Ovary (tissue), 3 donors: Measurements from ENCODE around the gene KCNB1.

Experiments used
- EP300 ChIP-seq: sonication (generic); formaldehyde crosslinking; IDR thresholded peaks from one replicate; pipeline ENCODE4 v1.6.1; 2017; ENCODE audit warnings: antibody characterized with exemption
- POLR2A ChIP-seq: fragments of 450-650 bp; IDR thresholded peaks from one replicate; pipeline ENCODE4 v1.6.1; 2017; ENCODE audit warnings: antibody characterized with exemption, mild to moderate bottlenecking, moderate library complexity
- TF ChIP-seq, protein P1 (sequence below), 3 donors: fragments of 450-650 bp in 2 of 3; fragments of 200-600 bp in 1 of 3; IDR thresholded peaks; one replicate each; pipeline versions ENCODE4 v1.5.1 to v1.8.0; 2016 to 2022; ENCODE audit warnings: antibody characterized with exemption in 3 of 3, mild to moderate bottlenecking in 1 of 3
- donor health status: DM: no; HTN: no; CAD: no.

DNA sequence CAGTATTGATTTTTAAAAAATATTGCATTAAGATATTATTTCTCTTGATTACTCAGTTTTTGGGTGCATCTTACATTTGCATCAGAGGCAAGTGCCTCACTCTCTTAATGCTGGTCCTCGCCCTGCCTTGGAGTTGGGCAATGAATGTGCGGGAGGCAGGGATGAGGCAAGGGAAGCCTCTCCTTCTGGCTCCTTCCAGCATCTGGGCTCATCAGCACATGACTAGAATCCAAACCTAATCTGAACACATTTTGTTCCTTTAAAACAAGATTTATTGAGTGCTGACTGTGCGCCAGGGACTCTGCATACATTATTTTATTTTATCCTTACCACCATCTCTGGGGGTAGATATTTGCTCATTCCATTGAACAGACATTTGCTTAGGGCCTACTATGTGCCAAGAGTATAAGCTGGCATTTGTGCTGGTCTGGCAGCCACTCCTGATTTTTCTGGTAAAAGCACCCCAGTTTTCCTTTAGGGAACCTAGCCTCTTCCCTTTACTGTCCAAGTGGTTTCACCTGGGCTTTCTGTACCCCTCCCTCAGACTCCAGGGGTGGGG is 132.7 kb downstream of the KCNB1 start:
- TF ChIP-seq, protein P1, sequence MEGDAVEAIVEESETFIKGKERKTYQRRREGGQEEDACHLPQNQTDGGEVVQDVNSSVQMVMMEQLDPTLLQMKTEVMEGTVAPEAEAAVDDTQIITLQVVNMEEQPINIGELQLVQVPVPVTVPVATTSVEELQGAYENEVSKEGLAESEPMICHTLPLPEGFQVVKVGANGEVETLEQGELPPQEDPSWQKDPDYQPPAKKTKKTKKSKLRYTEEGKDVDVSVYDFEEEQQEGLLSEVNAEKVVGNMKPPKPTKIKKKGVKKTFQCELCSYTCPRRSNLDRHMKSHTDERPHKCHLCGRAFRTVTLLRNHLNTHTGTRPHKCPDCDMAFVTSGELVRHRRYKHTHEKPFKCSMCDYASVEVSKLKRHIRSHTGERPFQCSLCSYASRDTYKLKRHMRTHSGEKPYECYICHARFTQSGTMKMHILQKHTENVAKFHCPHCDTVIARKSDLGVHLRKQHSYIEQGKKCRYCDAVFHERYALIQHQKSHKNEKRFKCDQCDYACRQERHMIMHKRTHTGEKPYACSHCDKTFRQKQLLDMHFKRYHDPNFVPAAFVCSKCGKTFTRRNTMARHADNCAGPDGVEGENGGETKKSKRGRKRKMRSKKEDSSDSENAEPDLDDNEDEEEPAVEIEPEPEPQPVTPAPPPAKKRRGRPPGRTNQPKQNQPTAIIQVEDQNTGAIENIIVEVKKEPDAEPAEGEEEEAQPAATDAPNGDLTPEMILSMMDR (IDR thresholded peaks at IDR 0.05): no peak
- TF ChIP-seq POLR2A: no peak
- TF ChIP-seq EP300: no peak
